Stimulated activated CD4-positive, alpha-beta T cell treated with anti-CD3 and anti-CD28 coated beads, TNF-alpha, amount 100 ng/mL, for 4 hours (primary cell): ENCODE results near the gene USP17L15.
"Not testable (repeated sequence)": the region's sequence is repeated elsewhere in the genome, so short reads cannot be mapped to it uniquely, and the experiment has no call there.

Source experiments
- DNase-seq, 3 experiments: peaks; one replicate each; pipeline ENCODE4 v3.0.0-alpha.2; 2020; ENCODE audit warnings: low read depth in 3 of 3

The USP17L15 gene, protein sequence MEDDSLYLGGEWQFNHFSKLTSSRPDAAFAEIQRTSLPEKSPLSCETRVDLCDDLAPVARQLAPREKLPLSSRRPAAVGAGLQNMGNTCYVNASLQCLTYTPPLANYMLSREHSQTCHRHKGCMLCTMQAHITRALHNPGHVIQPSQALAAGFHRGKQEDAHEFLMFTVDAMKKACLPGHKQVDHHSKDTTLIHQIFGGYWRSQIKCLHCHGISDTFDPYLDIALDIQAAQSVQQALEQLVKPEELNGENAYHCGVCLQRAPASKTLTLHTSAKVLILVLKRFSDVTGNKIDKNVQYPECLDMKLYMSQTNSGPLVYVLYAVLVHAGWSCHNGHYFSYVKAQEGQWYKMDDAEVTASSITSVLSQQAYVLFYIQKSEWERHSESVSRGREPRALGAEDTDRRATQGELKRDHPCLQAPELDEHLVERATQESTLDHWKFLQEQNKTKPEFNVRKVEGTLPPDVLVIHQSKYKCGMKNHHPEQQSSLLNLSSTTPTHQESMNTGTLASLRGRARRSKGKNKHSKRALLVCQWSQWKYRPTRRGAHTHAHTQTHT

DNA sequence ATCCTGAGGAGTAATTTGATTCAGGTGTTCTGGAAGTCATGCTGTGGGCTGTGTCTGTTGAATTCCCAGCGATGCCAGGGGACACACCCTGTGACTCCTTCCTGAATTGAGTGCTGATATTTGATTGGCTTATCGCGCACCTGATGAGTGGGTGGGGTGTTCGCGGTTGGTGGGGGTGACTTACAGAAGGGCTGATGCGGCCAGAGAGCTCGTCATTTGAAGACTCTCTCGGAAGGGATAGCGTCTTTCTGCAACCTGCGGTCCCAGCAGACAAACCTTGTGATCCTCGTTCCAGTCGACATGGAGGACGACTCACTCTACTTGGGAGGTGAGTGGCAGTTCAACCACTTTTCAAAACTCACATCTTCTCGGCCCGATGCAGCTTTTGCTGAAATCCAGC lies at the start of gene USP17L15:
Gene USP17L15 (plus strand): TSS at position 301 of the 400 bp plus-strand sequence. CDS start 0 bp downstream, at position 301.
- not testable (repeated sequence) for DNase-seq

DNA sequence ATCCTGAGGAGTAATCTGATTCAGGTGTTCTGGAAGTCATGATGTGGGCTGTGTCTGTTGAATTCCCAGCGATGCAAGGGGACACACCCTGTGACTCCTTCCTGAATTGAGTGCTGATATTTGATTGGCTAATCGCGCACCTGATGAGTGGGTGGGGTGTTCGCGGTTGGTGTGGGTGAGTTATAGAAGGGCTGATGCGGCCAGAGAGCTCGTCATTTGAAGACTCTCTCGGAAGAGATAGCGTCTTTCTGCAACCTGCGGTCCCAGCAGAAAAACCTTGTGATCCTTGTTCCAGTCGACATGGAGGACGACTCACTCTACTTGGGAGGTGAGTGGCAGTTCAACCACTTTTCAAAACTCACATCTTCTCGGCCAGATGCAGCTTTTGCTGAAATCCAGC lies 23.8 kb upstream of the USP17L15 start, which contains the start of gene USP17L10:
Gene USP17L10 (plus strand): TSS at position 301 of the 400 bp plus-strand sequence. CDS start 0 bp downstream, at position 301.
- not testable (repeated sequence) for DNase-seq

DNA sequence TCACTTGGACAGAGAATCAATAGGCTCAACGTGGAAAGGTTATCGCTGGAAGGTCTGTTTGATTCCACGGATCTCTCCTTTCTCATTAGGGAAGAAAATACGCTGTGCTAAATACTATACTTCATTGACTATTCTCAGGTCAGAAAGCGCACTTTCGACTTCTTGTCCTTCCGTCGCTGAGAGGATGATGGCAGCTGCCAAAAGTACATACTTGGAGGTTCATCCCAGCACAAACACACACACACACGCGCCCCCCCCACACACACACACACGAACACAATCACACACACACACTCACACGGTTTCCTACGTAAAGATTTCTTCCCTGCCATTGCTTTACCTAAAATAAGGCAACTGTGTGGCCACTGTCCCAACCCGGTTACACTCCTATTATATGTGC lies 19.5 kb upstream of the USP17L15 start:
- not testable (repeated sequence) for DNase-seq

DNA sequence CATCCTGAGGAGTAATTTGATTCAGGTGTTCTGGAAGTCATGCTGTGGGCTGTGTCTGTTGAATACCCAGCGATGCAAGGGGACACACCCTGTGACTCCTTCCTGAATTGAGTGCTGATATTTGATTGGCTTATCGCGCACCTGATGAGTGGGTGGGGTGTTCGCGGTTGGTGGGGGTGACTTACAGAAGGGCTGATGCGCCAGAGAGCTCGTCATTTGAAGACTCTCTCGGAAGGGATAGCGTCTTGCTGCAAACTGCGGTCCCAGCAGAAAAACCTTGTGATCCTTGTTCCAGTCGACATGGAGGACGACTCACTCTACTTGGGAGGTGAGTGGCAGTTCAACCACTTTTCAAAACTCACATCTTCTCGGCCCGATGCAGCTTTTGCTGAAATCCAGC lies 19.1 kb upstream of the USP17L15 start, which contains the start of gene USP17L11:
Gene USP17L11 (plus strand): TSS at position 301 of the 400 bp plus-strand sequence. CDS start 0 bp downstream, at position 301.
- DNase-seq: not testable (repeated sequence)

DNA sequence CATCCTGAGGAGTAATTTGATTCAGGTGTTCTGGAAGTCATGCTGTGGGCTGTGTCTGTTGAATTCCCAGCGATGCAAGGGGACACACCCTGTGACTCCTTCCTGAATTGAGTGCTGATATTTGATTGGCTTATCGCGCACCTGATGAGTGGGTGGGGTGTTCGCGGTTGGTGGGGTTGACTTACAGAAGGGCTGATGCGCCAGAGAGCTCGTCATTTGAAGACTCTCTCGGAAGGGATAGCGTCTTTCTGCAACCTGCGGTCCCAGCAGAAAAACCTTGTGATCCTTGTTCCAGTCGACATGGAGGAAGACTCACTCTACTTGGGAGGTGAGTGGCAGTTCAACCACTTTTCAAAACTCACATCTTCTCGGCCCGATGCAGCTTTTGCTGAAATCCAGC lies 14.3 kb upstream of the USP17L15 start, which contains the start of gene USP17L12:
Gene USP17L12 (plus strand): TSS at position 301 of the 400 bp plus-strand sequence. CDS start 0 bp downstream, at position 301.
- DNase-seq: not testable (repeated sequence)

DNA sequence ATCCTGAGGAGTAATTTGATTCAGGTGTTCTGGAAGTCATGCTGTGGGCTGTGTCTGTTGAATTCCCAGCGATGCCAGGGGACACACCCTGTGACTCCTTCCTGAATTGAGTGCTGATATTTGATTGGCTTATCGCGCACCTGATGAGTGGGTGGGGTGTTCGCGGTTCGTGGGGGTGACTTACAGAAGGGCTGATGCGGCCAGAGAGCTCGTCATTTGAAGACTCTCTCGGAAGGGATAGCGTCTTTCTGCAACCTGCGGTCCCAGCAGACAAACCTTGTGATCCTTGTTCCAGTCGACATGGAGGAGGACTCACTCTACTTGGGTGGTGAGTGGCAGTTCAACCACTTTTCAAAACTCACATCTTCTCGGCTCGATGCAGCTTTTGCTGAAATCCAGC lies 9.6 kb upstream of the USP17L15 start, which contains the start of gene USP17L13:
Gene USP17L13 (plus strand): TSS at position 301 of the 400 bp plus-strand sequence. CDS start 0 bp downstream, at position 301.
- DNase-seq: not testable (repeated sequence)

DNA sequence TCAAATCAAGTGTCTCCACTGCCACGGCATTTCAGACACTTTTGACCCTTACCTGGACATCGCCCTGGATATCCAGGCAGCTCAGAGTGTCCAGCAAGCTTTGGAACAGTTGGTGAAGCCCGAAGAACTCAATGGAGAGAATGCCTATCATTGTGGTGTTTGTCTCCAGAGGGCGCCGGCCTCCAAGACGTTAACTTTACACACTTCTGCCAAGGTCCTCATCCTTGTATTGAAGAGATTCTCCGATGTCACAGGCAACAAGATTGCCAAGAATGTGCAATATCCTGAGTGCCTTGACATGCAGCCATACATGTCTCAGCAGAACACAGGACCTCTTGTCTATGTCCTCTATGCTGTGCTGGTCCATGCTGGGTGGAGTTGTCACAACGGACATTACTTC lies 3.9 kb upstream of the USP17L15 start:
- not testable (repeated sequence) for DNase-seq

DNA sequence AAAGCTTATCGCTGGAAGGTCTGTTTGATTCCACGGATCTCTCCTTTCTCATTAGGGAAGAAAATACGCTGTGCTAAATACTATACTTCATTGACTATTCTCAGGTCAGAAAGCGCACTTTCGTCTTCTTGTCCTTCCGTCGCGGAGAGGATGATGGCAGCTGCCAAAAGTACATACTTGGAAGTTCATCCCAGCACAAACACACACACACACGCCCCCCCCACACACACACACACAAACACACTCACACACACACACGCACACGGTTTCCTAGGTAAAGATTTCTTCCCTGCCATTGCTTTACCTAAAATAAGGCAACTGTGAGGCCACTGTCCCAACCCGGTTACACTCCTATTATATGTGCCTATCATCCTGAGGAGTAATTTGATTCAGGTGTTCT lies 4.3 kb downstream of the USP17L15 start:
- DNase-seq: not testable (repeated sequence)

DNA sequence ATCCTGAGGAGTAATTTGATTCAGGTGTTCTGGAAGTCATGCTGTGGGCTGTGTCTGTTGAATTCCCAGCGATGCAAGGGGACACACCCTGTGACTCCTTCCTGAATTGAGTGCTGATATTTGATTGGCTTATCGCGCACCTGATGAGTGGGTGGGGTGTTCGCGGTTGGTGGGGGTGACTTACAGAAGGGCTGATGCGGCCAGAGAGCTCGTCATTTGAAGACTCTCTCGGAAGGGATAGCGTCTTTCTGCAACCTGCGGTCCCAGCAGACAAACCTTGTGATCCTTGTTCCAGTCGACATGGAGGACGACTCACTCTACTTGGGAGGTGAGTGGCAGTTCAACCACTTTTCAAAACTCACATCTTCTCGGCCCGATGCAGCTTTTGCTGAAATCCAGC lies 9.4 kb downstream of the USP17L15 start, which contains the start of gene USP17L17:
Gene USP17L17 (plus strand): TSS at position 301 of the 400 bp plus-strand sequence. CDS start 0 bp downstream, at position 301.
- DNase-seq: not testable (repeated sequence)

DNA sequence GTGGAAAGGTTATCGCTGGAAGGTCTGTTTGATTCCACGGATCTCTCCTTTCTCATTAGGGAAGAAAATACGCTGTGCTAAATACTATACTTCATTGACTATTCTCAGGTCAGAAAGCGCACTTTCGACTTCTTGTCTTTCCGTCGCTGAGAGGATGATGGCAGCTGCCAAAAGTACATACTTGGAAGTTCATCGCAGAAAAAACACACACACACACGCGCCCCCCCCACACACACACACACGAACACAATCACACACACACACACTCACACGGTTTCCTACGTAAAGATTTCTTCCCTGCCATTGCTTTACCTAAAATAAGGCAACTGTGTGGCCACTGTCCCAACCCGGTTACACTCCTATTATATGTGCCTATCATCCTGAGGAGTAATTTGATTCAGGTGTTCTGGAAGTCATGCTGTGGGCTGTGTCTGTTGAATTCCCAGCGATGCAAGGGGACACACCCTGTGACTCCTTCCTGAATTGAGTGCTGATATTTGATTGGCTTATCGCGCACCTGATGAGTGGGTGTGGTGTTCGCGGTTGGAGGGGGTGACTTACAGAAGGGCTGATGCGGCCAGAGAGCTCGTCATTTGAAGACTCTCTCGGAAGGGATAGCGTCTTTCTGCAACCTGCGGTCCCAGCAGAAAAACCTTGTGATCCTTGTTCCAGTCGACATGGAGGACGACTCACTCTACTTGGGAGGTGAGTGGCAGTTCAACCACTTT lies 13.9 kb downstream of the USP17L15 start, which contains the start of gene USP17L18:
Gene USP17L18 (plus strand): TSS at position 678 of the 728 bp plus-strand sequence. CDS start 0 bp downstream, at position 678.
- not testable (repeated sequence) for DNase-seq

DNA sequence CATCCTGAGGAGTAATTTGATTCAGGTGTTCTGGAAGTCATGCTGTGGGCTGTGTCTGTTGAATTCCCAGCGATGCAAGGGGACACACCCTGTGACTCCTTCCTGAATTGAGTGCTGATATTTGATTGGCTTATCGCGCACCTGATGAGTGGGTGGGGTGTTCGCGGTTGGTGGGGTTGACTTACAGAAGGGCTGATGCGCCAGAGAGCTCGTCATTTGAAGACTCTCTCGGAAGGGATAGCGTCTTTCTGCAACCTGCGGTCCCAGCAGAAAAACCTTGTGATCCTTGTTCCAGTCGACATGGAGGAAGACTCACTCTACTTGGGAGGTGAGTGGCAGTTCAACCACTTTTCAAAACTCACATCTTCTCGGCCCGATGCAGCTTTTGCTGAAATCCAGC lies 18.9 kb downstream of the USP17L15 start, which contains the start of gene USP17L19:
Gene USP17L19 (plus strand): TSS at position 301 of the 400 bp plus-strand sequence. CDS start 0 bp downstream, at position 301.
- DNase-seq: not testable (repeated sequence)

DNA sequence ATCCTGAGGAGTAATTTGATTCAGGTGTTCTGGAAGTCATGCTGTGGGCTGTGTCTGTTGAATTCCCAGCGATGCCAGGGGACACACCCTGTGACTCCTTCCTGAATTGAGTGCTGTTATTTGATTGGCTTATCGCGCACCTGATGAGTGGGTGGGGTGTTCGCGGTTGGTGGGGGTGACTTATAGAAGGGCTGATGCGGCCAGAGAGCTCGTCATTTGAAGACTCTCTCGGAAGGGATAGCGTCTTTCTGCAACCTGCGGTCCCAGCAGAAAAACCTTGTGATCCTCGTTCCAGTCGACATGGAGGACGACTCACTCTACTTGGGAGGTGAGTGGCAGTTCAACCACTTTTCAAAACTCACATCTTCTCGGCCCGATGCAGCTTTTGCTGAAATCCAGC lies 23.6 kb downstream of the USP17L15 start, which contains the start of gene USP17L20:
Gene USP17L20 (plus strand): TSS at position 301 of the 400 bp plus-strand sequence. CDS start 0 bp downstream, at position 301.
- not testable (repeated sequence) for DNase-seq

DNA sequence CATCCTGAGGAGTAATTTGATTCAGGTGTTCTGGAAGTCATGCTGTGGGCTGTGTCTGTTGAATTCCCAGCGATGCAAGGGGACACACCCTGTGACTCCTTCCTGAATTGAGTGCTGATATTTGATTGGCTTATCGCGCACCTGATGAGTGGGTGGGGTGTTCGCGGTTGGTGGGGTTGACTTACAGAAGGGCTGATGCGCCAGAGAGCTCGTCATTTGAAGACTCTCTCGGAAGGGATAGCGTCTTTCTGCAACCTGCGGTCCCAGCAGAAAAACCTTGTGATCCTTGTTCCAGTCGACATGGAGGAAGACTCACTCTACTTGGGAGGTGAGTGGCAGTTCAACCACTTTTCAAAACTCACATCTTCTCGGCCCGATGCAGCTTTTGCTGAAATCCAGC lies 28.4 kb downstream of the USP17L15 start, which contains the start of gene USP17L21:
Gene USP17L21 (plus strand): TSS at position 301 of the 400 bp plus-strand sequence. CDS start 0 bp downstream, at position 301.
- not testable (repeated sequence) for DNase-seq

DNA sequence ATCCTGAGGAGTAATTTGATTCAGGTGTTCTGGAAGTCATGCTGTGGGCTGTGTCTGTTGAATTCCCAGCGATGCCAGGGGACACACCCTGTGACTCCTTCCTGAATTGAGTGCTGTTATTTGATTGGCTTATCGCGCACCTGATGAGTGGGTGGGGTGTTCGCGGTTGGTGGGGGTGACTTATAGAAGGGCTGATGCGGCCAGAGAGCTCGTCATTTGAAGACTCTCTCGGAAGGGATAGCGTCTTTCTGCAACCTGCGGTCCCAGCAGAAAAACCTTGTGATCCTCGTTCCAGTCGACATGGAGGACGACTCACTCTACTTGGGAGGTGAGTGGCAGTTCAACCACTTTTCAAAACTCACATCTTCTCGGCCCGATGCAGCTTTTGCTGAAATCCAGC lies 33.1 kb downstream of the USP17L15 start, which contains the start of gene USP17L22:
Gene USP17L22 (plus strand): TSS at position 301 of the 400 bp plus-strand sequence. CDS start 0 bp downstream, at position 301.
- not testable (repeated sequence) for DNase-seq

DNA sequence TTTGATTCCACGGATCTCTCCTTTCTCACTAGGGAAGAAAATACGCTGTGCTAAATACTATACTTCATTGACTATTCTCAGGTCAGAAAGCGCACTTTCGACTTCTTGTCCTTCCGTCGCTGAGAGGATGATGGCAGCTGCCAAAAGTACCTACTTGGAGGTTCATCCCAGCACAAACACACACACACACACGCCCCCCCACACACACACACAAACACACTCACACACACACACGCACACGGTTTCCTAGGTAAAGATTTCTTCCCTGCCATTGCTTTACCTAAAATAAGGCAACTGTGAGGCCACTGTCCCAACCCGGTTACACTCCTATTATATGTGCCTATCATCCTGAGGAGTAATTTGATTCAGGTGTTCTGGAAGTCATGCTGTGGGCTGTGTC lies 37.5 kb downstream of the USP17L15 start:
- not testable (repeated sequence) for DNase-seq
